Measurements from ENCODE around the gene ZC3H4.

Gene ZC3H4

DNA sequence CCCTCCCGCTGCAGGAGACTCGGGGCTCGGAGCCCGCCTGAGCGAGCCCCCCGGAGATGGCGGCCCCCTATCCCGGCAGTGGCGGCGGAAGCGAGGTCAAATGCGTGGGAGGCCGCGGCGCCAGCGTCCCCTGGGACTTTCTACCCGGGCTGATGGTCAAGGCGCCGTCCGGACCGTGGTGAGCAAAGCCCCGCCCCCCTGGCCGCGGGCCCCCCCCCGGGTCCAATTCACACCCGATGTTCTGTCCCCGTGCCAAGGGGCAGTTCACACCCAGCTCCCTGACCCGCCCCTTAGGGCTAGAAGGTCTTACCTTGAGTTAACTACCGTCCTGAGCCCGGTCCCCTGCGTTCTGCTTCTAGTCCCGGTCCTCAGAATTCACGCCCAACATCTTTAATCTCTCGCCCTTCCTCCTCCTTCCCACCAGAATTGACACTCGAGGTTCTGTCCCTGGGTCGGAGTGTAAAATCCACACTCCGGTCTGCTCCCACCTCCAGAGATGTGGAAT lies 92.5 kb downstream of the ZC3H4 start:
- DNase-seq (ENCODE audit: low read depth), result no peak

DNA sequence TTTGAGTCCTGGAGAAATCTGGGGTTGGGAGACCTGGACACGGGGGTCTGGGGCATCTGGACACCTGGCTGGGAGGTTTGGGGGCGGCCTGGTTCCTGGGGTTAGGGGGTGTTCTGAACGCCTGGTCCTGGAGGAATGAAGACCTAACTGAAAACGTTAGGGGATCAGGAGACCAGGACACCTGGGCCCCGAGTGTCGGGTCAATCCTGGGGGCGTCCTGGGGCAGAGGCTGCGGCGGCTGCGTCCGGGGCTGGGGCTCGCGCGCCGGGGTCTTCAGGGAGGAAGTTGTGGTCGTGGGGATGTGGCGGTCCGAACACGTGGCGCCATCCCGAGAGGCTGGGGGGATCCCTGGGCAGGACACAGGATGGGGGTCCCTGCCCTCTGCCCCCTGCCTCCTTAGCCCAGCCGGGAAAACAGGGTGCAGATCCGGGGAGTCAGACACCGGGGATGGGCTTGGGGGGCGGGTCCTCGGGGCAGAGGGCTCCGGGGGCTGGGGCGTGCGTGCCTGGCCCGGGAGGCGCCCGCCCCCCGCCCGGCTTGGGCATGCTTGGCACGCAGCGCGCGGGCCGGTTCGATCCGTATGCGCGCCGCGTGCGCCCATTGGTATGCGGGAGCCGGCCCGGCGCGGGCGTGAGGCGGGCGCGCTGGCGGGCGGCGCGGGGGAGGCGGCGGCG lies 93.3 kb downstream of the ZC3H4 start:
- no peak for DNase-seq (ENCODE audit: low read depth)

DNA sequence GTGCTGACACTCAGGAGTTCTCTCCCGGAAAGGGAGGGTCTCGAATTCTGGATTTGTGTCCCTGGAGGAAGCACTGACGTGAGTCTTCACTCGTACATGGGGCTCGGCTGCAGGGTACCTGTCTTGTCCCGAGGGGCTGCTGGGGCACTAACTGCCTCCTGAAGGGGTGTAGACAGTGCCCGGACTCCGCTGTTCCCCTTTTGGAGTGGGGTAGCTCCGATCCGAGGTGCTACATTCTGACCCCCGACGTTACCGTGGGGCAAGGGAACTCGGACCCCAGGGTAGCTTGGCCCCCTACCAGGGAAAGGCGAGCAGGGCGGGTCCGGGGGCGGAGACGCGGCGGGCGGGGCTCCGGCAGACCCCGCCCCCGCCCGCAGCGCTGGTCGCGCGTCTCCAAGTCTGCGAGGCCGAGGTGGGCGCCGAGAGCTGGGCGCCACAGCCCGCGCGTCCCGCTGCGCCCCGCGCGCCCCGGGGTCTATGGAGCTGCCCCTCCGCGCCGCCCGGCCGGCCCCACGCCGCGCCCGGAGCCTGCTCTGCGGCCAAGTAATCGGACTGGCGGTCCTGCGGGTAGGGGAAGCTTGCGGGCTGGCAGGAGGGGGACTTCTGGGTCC lies 94.0 kb downstream of the ZC3H4 start, which contains the start of gene NPAS1:
Gene NPAS1 (plus strand): TSS at position 407 of the 611 bp plus-strand sequence. CDS start 1,211 bp downstream, outside the sequence.
- DNase-seq (ENCODE audit: low read depth), result no peak

DNA sequence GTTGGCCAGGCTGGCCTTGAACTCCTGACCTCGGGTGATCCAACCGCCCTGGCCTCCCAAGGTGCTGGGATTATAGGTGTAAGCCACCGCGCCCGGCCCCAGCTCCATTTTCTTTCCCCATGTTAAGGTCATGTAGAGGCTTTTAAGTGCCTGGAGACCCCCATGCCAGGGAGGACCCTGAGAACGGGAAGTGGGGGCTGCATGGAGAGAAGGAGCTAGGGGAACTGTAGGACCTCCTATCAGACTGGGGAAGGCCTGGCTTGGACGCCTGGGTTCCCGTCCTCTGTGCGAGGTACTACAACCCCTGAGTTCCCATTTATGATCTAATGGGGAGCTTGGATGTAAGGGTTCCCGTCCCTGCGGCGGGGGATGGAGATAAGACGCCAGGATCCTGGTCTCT lies 94.7 kb downstream of the ZC3H4 start:
- DNase-seq (ENCODE audit: low read depth), result no peak

Measured in activated gamma-delta T cell treated with anti-CD3 and anti-CD28 coated beads, Interleukin-2, amount 50 U/mL, for 16 hours (primary cell).